DOHH2 (cell line): ENCODE results near the gene HOXA1.
A peak's percentile ranks its signal among the peaks of the same experiment; 100 is the strongest.

Source experiments
- H3F3A ChIP-seq: fragments of 200-600 bp; sonication (generic), shearing (Covaris generic); 2 replicates; pipeline ENCODE4 v1.6.0; 2016; ENCODE audit warnings: antibody characterized with exemption, mild to moderate bottlenecking; ENCODE audit not compliant: control insufficient read depth, insufficient read depth
- H3K27ac ChIP-seq: fragments of 200-600 bp; sonication (generic); 2 replicates; pipeline ENCODE4 v1.5.1; 2014; ENCODE audit warnings: low read depth, mild to moderate bottlenecking, low read length, moderate library complexity
- H3K27me3 ChIP-seq: fragments of 200-600 bp; sonication (generic); 2 replicates; pipeline ENCODE4 v1.6.1; 2014; ENCODE audit warnings: mild to moderate bottlenecking, low read length, mixed read lengths; ENCODE audit not compliant: control insufficient read depth
- H3K36me3 ChIP-seq: fragments of 200-600 bp; sonication (generic); 2 replicates; pipeline ENCODE4 v1.6.1; 2014; ENCODE audit warnings: mild to moderate bottlenecking, low read length, moderate library complexity, mixed read lengths; ENCODE audit not compliant: control insufficient read depth
- H3K4me1 ChIP-seq: fragments of 200-600 bp; sonication (generic); 2 replicates; pipeline ENCODE4 v1.6.1; 2014; ENCODE audit warnings: mild to moderate bottlenecking, low read length, mixed read lengths; ENCODE audit not compliant: control insufficient read depth
- H3K4me2 ChIP-seq: fragments of 200-600 bp; sonication (generic); 2 replicates; pipeline ENCODE4 v1.6.0; 2014; ENCODE audit warnings: mild to moderate bottlenecking, low read length, moderate library complexity
- H3K4me3 ChIP-seq: fragments of 200-600 bp; sonication (generic); 2 replicates; pipeline ENCODE4 v1.5.1; 2014; ENCODE audit warnings: mild to moderate bottlenecking, low read length, mixed read lengths
- H3K79me2 ChIP-seq: fragments of 200-600 bp; sonication (generic); 2 replicates; pipeline ENCODE4 v1.6.1; 2014; ENCODE audit warnings: mild to moderate bottlenecking, low read length, mixed read lengths; ENCODE audit not compliant: control insufficient read depth
- H3K9me2 ChIP-seq: fragments of 200-600 bp; sonication (generic); replicated peaks from 2 replicates; pipeline ENCODE4 v1.6.1; 2014; ENCODE audit warnings: mild to moderate bottlenecking, low read length, mixed read lengths; ENCODE audit not compliant: control insufficient read depth
- H3K9me3 ChIP-seq: fragments of 200-600 bp; sonication (generic); 2 replicates; pipeline ENCODE4 v1.6.1; 2014; ENCODE audit warnings: antibody characterized with exemption, low read length, mixed read lengths; ENCODE audit not compliant: control insufficient read depth, insufficient read depth
- H4K20me1 ChIP-seq: fragments of 200-600 bp; sonication (generic); 2 replicates; pipeline ENCODE4 v1.6.0; 2014; ENCODE audit warnings: low read depth, mild to moderate bottlenecking, antibody characterized with exemption, low read length, moderate library complexity; ENCODE audit not compliant: control insufficient read depth, insufficient read depth
- EZH2phosphoT487 ChIP-seq: fragments of 200-600 bp; sonication (generic); IDR thresholded peaks from 2 replicates; pipeline ENCODE4 v1.6.1; 2017; ENCODE audit warnings: borderline replicate concordance, mild to moderate bottlenecking, antibody characterized with exemption, low read length, moderate library complexity, mixed read lengths
- TF ChIP-seq, protein P1 (sequence below): fragments of 200-600 bp; sonication (generic); IDR thresholded peaks from one replicate; pipeline ENCODE4 v1.5.1; 2014; ENCODE audit warnings: antibody characterized with exemption, mild to moderate bottlenecking, low read depth, low read length; ENCODE audit not compliant: poor library complexity, severe bottlenecking

HOXA1 gene

DNA sequence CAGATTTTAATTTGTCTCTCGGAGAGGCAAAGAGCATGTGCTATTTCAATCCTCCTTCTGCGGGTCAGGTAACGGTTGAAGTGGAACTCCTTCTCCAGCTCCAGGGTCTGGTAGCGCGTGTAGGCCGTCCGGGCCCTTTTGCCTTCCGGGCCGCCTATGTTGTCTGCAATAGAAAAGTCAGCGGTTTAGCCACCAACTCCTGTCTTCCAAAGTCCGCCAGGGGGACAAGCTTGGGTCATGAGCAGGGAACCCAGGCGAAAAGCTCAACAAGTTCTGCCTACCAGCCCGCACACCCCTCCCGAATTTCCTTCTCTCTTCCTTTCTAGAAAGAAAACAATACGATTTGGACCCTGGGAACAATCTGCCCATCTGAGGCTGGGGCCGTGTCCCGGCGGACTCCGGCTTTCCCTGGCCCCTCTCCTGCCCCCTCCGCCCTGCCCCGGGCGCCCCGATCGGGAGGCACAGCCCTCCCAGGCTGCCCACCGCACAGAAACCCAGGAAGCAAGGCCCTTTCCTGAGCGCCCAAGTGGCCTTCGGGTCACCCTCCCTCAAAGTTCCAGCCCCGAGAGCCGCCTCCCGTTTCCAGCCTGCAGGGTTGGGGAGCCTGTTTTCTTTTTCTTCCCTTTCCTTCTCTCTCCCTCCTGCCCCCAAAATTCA lies 46.3 kb upstream of the HOXA1 start:
- Histone ChIP-seq H3K4me2 (peak overlapping the region; percentile 75), H3K27me3 (peaks cover 38% of the 10 kb centered on the region), H3K4me3 (peak overlapping the region; percentile 70)

DNA sequence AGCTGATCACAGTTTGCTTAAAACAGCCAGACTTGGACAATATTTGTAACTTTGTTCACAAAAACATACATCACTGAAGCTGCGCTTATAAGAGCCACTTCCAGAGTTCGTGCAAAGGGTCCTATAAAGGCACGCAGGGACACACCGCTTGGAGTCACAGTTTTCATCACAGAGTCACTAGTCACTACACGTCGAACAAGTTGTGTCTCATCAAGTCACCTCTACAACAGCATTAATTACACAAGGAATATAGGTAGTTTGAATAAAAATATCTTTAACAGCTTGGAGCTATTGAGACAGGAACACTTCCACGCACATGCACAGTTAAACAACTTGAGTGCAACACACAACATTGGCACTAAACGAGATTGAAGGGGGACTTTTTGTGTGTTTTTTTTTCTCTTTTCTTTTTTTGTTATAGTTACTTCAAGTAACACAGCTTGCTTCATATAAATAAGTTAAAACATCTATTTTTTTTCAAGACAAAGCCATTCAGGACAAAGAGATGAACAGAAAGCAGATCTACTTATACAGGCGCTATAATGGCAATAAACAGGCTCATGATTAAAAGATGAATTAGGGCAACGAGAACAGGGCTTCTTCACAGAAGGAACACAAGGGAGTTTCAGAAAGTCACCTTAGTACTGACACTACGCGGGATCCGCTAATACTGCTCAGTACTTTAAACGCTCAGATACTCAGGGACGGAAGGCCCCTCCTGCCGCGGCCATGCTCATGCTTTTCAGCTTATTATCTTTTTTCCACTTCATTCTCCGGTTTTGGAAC lies 45.5 kb upstream of the HOXA1 start:
- Histone ChIP-seq H3K4me1 (0 out of 2 replicates have a peak, but pooled peaks cover 5% of the 10 kb centered on the region), H3K9me2 (no peaks in the 10 kb centered on the region), H3K9me3 (no peaks in the 10 kb centered on the region), H3K36me3 (no peaks in the 10 kb centered on the region), H3K4me3 (no peak overlapping the region), H3F3A (no peaks in the 10 kb centered on the region), H3K79me2 (no peaks in the 10 kb centered on the region), H3K27me3 (peaks cover 38% of the 10 kb centered on the region), H3K27ac (no peak overlapping the region), H4K20me1 (no peaks in the 10 kb centered on the region), H3K4me2 (no peak overlapping the region)
- TF ChIP-seq, protein P1, sequence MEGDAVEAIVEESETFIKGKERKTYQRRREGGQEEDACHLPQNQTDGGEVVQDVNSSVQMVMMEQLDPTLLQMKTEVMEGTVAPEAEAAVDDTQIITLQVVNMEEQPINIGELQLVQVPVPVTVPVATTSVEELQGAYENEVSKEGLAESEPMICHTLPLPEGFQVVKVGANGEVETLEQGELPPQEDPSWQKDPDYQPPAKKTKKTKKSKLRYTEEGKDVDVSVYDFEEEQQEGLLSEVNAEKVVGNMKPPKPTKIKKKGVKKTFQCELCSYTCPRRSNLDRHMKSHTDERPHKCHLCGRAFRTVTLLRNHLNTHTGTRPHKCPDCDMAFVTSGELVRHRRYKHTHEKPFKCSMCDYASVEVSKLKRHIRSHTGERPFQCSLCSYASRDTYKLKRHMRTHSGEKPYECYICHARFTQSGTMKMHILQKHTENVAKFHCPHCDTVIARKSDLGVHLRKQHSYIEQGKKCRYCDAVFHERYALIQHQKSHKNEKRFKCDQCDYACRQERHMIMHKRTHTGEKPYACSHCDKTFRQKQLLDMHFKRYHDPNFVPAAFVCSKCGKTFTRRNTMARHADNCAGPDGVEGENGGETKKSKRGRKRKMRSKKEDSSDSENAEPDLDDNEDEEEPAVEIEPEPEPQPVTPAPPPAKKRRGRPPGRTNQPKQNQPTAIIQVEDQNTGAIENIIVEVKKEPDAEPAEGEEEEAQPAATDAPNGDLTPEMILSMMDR, result no peak
- TF ChIP-seq EZH2phosphoT487, result no peak

More for the DNA sequence above, 46.3 kb upstream of the HOXA1 start:
- Histone ChIP-seq H3K27ac (no peak overlapping the region), H4K20me1 (no peaks in the 10 kb centered on the region), H3K4me1 (0 out of 2 replicates have a peak, but pooled peaks cover 5% of the 10 kb centered on the region), H3F3A (no peaks in the 10 kb centered on the region), H3K9me2 (no peaks in the 10 kb centered on the region), H3K79me2 (no peaks in the 10 kb centered on the region), H3K36me3 (no peaks in the 10 kb centered on the region), H3K9me3 (no peaks in the 10 kb centered on the region)
- TF ChIP-seq, protein P1, result no peak
- no peak for TF ChIP-seq EZH2phosphoT487

DNA sequence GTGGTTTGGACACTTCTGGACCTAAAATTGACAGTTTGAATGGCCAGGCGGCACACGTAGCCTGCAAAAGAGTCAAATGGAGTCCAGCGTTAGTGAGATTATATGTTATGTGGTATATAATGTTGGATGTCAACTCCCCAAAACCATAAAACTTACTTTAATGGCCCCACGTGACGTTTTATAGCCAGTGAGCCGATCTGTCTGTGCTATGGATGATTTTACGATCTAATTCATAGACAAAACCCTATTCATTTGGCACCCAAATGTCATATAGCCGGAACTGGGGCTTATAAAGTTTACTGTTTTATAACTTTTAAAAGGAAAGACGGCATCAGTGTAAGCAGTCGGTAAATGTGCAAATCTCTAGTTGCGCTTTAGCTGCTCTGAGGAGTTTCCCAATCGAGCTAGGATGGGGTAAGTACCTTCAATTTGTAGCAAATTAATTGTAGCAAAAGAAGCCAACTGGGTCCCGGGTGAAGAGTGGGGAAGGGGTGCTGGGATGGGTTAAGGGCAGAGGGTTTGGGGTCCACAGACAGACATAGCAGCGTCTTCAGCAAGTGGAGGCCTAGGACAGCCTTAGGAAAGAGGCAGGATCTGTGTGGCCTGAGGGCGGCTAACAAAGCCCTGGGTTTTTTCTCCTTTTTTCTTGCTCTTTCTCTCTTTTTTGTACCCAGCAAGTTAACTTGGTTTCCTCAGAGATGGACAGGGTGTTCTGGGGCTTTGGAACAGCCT lies 44.5 kb upstream of the HOXA1 start:
- H3K9me3 ChIP-seq, result no peaks in the 10 kb centered on the region
- H3K27ac ChIP-seq, result no peak overlapping the region
- no peaks in the 10 kb centered on the region for H4K20me1 ChIP-seq
- H3K4me3 ChIP-seq, result no peak overlapping the region
- no peaks in the 10 kb centered on the region for H3K9me2 ChIP-seq
- peaks cover 42% of the 10 kb centered on the region for H3K27me3 ChIP-seq
- no peaks in the 10 kb centered on the region for H3K79me2 ChIP-seq
- H3K36me3 ChIP-seq, result no peaks in the 10 kb centered on the region
- H3K4me2 ChIP-seq, result no peak overlapping the region
- TF ChIP-seq EZH2phosphoT487, result no peak
- H3K4me1 ChIP-seq, result 0 out of 2 replicates have a peak, but pooled peaks cover 5% of the 10 kb centered on the region
- no peaks in the 10 kb centered on the region for H3F3A ChIP-seq
